Measurements from ENCODE around the gene ATP6V1F.

ATP6V1F gene

GRCh38 chr7:128890306-128891109 is 27.9 kb downstream of the ATP6V1F start:
- intact Hi-C loops (cut with DNase I) = no loop called here
- DNase-seq = no peak

- DNase-seq = no peak
- intact Hi-C loops (cut with DNase I) = no loop called here
Observed at GRCh38 chr7:128891110-128891941, 28.7 kb downstream of the ATP6V1F start.

GRCh38 chr7:128891942-128892269 is 29.2 kb downstream of the ATP6V1F start:
- intact Hi-C loops (cut with DNase I) = no loop called here
- DNase-seq = no peak

GRCh38 chr7:128892521-128893250 is 30.0 kb downstream of the ATP6V1F start:
- intact Hi-C loops (cut with DNase I) = no loop called here

GRCh38 chr7:128893251-128894100 is 30.8 kb downstream of the ATP6V1F start:
- no peak for DNase-seq
- intact Hi-C loops (cut with DNase I) = no loop called here

More at GRCh38 chr7:128892521-128893250, 30.0 kb downstream of the ATP6V1F start:
- DNase-seq = no peak

GRCh38 chr7:128894101-128894440 is 31.4 kb downstream of the ATP6V1F start:
- DNase-seq = no peak
- intact Hi-C loops (cut with DNase I) = no loop called here

- intact Hi-C loops (cut with DNase I) = no loop called here
- DNase-seq = no peak
Observed at GRCh38 chr7:128895320-128895719, 32.7 kb downstream of the ATP6V1F start.

GRCh38 chr7:128899392-128899791 is 36.7 kb downstream of the ATP6V1F start:
- intact Hi-C loops (cut with DNase I) = no loop called here
- no peak for DNase-seq

GRCh38 chr7:128900237-128900636 is 37.6 kb downstream of the ATP6V1F start:
- no peak for DNase-seq
- intact Hi-C loops (cut with DNase I) = loop anchor here (10.0 kb wide), 1 partner anchor 195 kb away; no protein-coding TSS in a partner anchor

GRCh38 chr7:128902761-128903585 is 40.3 kb downstream of the ATP6V1F start:
- no peak for DNase-seq
- intact Hi-C loops (cut with DNase I) = loop anchor here (10.0 kb wide), 1 partner anchor 192 kb away; no protein-coding TSS in a partner anchor

GRCh38 chr7:128903621-128904361 is 41.1 kb downstream of the ATP6V1F start:
- no peak for DNase-seq
- intact Hi-C loops (cut with DNase I) = loop anchor here (10.0 kb wide), 1 partner anchor 191 kb away; no protein-coding TSS in a partner anchor

GRCh38 chr7:128904381-128905197 is 41.9 kb downstream of the ATP6V1F start:
- intact Hi-C loops (cut with DNase I) = loop anchor here (10.0 kb wide), 1 partner anchor 190 kb away; no protein-coding TSS in a partner anchor
- peak in 3 of 42 donors; percentile 5 to 35 (median 22) for DNase-seq

- peak in 1 of 42 donors; percentile 1 for DNase-seq
Observed at GRCh38 chr7:128906001-128906765, 43.5 kb downstream of the ATP6V1F start.

GRCh38 chr7:128906766-128907559 is 44.3 kb downstream of the ATP6V1F start:
- intact Hi-C loops (cut with DNase I) = loop anchor here (10.0 kb wide), 1 partner anchor 188 kb away; no protein-coding TSS in a partner anchor
- DNase-seq = peak in 1 of 42 donors; percentile 3

More at GRCh38 chr7:128906001-128906765, 43.5 kb downstream of the ATP6V1F start:
- intact Hi-C loops (cut with DNase I) = loop anchor here (10.0 kb wide), 1 partner anchor 189 kb away; no protein-coding TSS in a partner anchor
